OCI-M1 (cell line): Measurements from ENCODE around the gene FGF8.

Experiments
- DNase-seq: peaks from one replicate; lab custom pipeline; 2025; lab: John Stamatoyannopoulos, UW

FGF8 gene

DNA sequence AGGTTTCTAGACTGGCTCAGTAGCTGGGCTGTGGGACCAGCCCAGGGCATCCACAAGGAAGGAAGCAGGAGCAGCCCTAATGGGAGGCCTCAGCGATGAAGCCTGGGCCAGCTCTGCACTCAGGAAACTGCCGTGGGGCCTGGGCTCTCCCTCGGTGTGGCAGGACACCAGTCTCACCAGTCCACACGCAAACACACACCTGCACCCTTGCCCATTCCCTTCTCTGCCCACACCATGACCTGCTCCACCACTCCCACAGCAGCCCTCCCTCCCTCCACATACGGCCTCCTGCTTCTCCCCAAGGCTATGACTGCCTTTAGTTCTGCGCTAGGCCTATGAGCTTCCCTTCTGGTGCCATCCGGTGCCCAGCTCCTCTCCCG is 7.1 kb downstream of the FGF8 start:
- DNase-seq = no peak

DNA sequence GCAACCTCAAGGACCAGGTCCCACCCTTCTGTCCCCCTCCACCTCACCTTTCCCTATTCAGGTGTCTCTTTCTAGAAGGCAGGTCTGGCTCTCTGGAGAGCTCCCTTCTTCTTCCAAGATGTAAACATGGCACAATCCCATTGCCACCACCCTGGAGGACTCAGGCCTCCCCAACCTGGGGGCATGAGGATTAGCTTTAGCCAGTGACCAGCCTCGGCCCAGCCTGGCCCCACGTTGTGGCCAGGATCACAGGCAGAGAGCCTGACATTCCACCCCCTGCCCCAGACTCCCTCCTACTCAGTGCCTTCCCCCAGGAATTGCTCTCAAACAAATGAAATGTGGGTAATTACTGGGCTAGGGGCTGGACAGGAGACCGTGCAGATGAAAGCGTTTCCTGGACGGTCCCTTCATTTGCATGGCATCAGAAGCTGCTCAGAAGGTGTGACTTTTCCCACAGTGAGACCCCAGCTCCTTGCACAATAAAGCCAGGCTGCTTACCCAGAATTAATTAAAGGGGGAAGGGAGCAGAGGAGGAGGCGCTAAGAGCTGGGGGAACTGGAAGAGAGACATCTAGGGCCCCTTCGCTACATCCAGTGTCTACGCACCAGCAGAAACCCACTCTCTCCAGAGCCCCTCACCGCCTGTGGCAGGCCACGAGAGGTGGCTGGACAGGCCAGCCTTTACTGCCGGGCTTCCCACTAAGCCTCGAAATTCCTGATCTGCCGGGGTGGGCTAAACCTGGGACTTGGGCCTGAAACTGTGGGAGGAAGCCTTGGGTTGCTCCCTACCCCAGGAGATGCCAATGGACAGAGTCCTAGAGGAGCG is 7.7 kb downstream of the FGF8 start:
- DNase-seq = no peak

DNA sequence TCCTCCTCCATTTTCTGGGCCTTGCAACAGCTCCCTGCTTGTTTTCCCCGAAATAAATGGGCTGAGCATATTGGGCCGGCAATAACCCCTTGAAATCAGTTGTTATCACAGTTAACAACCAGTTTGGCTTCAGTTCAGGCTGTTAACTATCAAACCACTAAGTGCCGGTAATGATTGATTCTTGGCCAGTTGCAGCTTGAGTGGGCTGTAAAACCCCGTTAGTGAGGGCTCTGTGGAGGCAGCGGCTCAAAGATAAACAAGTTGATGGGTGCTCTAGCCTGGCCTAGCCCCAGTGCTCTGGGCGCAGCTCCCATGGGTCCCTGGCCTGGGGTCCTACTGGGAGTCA is 8.3 kb downstream of the FGF8 start:
- DNase-seq = no peak

DNA sequence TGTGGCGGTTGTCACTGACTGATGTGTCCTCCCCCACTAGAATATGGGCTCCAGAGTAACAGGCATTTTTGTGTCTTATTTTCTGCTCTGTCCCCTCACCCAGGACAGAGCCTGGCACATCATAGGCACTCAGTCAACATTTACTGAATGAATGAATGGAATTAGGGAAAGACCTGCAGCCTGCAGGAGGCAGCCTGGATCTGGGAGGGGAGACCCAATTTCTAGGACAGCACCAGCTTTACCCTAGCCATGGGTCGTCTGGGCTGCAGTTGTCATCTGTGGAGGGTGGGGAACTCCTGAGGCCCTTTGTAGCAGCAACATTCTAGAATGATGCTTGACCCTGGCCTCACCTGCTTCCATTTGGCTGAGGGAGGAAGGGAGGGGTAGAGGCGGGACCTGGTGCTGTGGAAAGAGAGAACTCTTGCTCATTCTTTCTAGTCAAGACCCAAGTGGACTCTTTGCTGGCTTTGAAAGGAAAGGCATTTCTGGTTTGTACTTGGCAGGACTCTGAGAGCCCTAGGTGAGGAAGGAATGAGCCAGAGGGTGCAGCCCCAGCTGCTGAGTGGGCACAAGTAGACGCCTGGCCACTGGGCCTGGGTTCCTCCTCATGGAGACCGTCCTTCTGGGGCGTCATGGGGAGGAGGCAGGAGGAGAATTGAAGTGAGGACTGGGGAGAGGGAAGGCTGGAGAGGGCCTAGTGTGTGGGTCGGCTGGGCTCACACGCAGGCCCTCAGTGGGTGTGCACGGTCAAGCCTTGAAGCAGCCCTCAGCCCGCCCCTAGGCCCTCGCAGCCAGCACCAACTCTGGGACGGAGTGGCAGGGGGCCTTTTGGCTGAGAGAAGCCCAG is 8.9 kb downstream of the FGF8 start:
- no peak for DNase-seq

DNA sequence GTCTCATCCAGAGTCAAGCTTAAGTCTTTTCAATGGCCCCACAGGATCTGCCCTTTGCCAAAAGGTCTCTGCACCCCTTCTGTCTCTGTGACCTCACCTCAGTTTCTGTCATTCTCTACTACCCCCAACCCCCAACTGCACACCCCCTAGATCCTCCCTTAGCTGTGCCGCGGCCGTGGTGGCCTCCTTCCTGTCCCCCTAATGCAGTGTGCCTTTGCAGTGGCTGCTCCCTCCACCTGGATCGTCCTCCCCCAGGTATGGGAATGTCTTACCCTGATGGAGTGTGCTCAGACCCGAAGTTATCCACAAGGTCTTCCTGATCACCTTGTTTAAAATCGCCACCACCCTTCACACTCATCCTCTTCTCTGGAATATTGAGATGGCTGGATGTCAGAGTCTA is 9.6 kb downstream of the FGF8 start:
- DNase-seq = no peak

DNA sequence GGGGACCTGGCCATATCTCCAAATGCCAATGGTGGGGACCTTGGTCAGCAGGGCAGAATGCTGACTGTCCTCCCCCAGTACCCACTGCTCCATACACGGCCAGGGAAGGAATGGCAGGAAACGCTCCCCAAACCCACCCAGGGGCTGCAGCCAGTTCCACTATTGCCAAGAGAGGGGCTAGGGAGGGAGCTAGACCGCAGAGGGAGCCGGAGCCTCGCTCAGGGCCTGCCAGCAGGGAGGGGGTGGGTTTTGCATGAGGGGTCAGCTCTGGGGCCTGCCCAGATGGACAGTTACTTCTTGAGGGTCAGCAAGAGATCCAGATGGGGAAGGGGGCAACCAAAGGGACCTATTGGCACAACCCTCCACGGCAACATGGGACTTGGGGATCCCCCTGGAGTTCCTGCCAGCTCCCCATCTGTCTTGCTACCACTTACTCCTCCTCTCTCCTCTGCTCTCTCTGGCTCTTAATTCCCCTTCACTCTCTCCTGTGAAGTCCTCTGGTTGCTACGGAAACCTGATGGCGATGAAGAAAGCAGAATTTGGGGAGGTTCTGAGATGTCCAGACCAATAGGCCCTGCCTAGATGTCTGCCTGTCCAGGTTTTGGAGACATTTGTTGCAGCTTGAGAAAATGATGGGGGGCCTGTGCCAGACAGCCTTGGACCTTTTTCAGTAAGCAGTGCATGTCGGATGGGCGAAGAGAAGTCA is 12.6 kb downstream of the FGF8 start:
- DNase-seq = no peak

DNA sequence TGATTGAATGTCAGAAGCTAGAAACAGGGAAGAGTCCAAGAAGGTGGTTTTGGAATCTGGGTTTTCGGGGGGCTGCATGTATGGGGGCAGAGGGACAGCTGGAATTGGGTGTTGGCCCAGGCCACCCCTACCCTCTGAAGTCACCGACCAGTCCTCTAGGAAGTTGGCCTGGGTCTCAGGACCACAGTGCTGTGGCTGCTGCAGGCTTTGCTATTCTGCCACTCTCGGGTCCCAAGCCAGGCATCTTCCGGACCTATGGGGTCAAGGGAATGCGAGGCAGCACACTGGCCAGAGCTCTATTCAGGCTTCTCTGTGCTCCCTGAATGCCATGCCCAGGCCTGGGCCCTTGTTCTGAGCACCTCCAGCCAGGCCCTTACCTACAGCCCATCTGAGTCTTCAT is 13.2 kb downstream of the FGF8 start:
- DNase-seq = no peak

DNA sequence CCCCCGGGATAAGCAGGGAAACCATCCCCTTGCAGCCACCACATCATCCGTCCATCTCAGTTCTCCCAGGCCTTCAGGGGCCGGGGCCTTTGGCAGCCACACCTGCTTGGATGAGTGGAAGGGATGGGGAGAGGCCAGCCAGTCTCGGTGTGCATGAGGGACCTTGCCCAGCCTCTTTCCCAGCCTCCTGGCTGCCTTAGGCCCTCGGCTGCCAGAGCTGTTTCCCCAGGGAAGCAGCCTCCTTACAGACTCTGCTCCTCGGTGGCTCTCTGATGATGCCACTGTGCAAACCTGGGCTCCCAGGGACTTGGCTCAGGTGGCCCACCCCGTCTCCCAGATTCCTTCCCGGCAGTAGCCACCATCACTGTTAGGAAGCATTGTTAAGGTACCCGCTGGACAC is 14.7 kb downstream of the FGF8 start:
- no peak for DNase-seq

DNA sequence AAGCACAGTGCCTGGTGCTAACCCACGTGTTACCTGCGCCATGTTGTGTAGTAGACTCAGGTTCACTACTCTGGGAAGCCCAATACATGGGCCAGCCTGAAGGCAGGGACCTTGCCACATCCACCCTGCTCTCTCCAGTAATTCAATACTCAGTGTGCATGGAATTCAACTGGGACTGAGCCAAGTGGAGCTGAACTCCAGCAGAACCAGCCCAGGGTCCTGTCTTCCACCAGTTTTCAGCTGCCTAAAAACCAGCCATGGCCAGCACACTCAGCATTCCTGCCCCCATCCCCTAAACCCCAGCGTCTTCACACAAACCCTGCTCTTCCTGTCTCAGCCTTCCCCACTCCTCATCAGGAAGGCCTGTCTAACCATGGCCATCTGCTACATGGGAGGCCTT is 15.4 kb downstream of the FGF8 start:
- no peak for DNase-seq

DNA sequence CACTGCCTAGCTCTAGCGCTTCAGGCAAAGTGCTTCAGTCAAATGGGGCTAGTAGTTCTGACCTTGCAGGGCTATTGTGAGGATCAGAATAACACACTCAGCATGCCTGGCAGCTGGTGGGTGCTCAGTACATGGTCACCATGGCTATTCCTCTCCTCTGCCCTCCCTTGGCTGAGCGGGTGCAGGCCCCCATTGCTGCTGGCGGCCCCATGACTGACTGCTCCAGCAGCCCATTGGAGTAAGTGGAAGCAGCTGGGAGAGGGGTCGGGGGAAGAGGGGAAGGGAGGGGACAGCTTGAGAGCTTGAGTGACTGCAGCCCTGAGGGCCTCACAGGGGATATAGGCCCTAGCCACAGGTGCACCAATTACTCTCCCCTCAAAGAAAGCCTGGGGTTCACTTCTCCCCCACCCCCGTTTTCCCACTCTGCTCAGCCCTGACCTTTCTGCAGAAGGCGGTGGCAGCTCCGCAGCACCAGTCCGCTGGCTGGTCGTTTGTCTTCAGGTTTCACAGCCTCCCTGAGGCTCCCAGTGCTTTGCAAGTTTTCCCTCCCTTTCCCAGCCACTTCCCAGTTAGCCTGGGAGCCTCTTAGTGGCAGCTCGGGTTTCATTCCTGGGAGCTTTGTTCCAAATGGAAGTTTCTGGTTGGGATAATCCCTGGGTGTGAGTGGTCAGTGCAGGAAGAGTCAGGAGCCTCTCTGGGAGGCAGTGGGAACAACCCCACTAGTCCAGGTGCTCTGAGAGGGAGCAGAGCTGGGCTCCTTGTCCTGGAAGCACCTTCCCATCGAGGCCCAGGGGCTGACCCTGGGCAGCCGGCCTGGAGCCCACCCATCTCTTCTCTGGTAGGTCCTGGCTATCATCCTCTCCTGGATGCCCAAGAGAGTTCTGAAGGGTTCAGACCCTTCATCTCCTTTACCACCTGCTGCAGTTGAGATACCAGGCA is 16.3 kb downstream of the FGF8 start:
- DNase-seq = no peak

DNA sequence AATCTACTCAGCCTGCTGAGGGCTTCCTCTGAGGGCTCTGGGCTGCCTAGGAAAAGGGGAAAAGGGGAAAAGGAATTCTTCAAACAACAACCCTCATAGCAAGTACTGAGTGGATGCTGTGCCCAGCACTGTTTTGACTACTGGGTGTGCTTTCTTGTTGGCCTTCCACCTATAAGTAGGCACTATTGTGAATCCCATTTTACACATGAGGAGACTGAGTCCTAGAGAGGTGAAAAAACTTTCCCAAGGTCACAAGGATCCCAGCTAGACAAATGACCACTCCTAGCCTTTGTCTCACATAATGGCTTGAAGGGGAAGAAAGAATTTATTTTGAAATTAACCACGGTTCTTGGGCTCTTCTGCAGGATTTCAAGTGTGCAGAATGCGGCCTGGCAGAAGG is 17.1 kb downstream of the FGF8 start:
- DNase-seq = no peak

DNA sequence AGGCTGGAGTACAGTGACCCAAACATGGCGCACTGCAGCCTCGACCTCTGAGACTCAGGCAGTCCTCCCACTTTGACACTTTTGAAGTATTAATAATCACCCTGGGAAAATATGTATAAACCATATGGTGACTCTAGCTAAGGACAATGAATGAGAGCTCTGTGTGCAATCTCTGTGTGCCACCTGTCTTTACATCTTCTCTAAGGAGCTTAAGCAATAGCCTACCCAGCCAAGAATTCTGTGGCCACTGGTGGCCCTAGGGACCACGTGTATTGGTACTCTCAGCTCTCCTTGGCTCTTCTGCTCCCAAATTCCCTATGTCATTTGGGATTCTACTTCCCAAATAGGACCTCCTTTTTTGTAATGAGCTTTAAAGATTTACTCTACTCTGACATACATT is 23.7 kb downstream of the FGF8 start:
- no peak for DNase-seq

DNA sequence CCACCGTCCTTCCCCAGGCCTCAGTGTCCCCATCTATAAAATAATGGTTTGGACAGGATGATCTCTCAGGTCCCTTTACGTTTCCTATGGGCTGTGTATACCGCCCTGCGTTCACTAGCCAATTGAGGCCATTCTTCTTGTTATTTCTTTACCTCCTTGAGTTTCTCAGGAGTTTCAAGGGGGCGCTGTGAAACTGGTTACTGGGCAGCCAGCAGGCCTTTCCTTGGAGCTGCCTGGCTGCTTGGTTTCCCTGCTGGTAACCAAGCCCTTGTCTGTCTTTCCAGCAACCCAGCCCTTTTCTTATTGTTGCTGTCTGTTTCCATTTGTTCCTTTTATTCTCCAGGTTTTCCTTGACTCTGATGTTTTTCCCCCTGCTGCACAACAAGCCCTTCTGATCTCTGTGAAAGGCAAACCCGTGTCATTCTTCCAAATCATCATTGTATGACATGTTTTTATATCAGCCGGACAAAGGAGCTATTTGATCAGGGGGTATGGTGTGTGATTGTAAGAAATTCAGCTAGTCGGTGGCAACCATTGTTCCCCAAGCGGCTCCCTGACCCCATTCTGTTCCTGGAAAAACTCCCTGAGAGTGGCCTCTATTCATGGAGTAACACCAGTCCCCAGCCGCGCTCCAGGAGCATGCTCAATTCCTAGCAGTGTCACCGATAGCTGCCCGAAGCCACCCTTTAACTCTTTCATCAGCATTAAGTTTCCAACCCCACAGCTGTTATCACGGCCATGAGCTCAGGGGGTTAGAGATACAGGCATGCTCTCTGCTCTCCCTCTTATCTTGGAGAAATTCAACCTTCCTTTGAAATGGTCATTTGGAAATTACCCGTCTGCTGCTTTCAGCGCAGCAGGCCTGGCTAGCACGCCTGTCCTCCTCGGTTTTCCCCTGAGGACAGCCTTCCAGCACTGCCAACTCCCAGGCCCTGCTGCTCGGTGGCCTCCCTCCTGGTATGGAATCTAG is 26.6 kb downstream of the FGF8 start:
- peak; percentile 45 for DNase-seq

DNA sequence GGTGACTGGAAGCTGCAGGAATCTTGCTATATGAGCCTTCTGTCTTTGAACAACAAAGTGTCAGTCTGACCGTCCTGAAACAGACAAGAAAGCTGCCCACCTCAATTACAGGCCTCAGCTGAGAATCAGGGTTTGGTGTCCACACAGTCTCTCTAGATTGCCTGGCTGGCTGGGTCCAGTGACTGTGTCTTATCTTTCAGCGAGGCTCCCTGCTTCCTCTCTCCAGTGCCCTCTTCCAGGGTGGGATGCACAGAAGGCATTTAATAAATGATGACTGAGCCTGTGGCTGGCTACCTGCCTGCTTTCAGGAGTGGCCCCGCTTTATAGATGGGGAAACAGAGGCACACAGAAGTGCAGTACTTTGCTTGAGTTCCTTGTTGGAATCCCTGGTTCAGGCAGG is 27.4 kb downstream of the FGF8 start:
- DNase-seq = no peak

DNA sequence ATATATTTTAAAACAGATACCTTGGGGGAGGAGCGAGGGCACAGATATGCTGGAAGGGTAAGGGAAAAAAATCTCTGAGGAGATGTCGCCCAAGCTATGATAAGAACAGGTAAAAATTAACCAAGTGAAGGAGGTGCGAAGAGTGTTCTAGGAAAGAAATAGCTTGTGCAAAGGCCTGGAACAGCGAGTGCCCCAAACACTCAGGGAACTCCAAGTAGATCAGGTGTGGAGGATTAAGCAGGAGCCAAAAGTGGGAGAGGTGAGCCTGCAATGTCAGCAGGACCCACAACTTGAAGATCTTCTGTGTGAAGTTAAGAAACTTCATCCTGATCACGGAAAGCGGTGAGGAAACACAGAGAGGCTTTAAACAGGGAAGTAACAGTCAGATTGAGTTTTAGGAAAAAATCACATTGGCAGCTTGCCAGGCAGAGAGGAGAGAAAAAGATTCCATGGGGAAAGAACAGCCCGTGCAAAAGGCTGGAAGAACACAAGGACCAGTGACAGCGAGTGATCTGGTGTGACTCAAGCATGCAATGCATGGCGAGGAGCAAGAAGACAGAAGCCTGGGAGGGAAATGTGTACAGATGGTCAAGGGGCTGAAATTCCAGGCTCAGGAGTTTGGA is 30.7 kb downstream of the FGF8 start:
- no peak for DNase-seq

DNA sequence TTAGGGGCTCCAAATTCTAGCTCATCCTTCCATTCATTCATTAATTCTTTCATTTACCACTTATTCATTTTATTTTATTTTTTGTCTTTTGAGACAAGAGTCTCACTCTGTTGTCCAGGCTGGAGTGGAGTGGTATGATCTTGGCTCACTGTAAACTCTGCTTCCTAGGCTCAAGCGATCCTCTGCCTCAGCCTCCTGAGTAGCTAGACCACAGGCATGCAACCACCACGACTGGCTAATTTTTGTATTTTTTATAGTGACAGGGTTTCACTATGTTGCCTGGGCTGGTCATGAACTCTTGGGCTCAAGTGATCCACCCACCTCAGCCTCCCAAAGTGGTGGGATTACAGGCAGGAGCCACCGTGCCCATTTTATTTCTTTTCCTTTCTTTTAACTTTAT is 31.6 kb downstream of the FGF8 start:
- no peak for DNase-seq

DNA sequence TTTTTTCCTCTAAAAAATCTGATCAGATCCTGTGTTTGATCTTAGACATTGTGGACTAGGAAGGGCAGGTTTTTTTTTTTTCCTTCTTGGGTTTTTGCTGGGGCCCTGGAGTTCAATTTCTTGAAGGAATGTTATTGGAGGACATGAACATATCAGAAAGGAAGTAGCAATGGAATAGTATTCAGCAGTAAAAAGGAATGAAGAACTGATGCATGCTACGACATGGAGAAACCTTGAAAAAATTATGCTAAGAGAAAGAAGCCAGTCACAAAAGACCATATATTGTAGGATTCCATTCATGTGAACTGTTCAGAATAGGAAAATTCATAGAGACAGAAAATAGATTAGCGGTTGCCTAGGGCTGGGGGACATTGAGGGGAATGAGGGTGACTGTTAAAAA is 34.0 kb downstream of the FGF8 start:
- no peak for DNase-seq

DNA sequence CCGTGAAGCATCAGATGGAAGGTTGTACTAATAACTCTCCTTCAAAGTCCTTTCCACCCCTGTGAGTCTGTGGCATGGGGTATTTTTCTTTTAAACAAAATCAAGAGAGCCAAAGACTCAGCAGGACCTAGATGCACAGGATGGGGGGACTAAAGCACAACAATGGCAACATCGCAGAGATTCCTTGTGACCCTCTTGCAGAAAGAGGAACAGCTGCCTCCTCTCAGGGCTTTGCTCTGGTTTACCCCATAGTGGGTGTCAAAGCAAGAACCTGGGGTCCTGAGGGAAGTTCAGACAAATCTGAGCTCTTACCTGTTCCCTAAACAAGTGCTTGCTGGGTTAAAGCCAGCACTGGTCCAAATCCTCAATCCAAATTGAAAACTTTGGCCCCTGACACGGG is 39.2 kb downstream of the FGF8 start:
- DNase-seq = no peak

DNA sequence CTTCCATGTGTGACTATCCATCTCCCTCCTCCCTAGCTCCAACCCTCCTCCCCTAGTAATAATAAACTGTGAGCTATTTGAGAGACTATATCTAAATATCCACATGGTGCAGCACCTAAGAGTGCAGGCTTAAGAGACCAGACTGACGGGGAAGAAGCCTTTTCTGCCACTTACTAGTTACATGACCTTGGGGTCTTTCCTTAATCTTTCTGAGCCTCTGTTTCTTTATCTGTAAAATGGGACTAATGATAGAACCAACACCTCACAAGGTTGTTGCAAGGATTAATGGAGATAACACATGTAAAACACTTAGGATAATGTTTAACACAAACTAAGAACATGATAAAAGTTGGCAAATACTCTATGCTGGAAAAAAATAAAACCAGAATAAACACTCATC is 43.8 kb downstream of the FGF8 start:
- no peak for DNase-seq

DNA sequence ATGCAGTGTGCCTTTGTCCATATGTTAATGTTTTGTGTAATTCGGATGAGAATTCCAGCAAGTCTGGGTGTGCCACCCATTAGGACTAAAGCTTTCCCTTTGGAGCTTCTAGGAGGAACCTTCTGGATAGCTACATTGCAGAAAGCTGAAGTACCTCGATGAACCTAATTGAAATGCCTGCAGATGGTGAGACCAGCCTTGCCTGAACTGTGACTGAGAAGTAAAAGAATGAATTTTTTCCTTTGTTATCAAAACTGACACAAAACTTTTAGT is 49.9 kb downstream of the FGF8 start:
- no peak for DNase-seq
